Progenitor cell of endocrine pancreas (in vitro differentiated cells): ENCODE measurements around the gene UBB. TPM values are rescaled to one million over a fixed set of nuclear protein-coding genes. Genes with fewer than 3 reads are reported as not detected.

Experiments
- DNase-seq: peaks from one replicate; pipeline ENCODE4 v3.0.0; 2021; ENCODE audit warnings: low spot score; ENCODE audit not compliant: unreplicated experiment
- H3K27ac Mint-ChIP-seq: 2 replicates; pipeline ENCODE4 v1.8.0; 2021; ENCODE audit warnings: mild to moderate bottlenecking, moderate library complexity, mixed read lengths
- H3K27me3 Mint-ChIP-seq: 2 replicates; pipeline ENCODE4 v1.8.0; 2021; ENCODE audit warnings: mixed read lengths
- H3K36me3 Mint-ChIP-seq: 2 replicates; pipeline ENCODE4 v1.8.0; 2022; ENCODE audit warnings: mixed read lengths; ENCODE audit not compliant: insufficient read depth
- H3K4me1 Mint-ChIP-seq: 2 replicates; pipeline ENCODE4 v1.8.0; 2021; ENCODE audit warnings: low read depth, mixed read lengths
- H3K4me3 Mint-ChIP-seq: 2 replicates; pipeline ENCODE4 v1.8.0; 2021; ENCODE audit warnings: low read depth, mild to moderate bottlenecking, moderate library complexity, mixed read lengths
- H3K9me3 Mint-ChIP-seq: 2 replicates; pipeline ENCODE4 v1.8.0; 2021; ENCODE audit warnings: low read depth, mixed read lengths
- CTCF ChIP-seq: fragments of 200-600 bp; sonication (generic); IDR thresholded peaks from one replicate; pipeline ENCODE4 v1.5.0; 2021; ENCODE audit warnings: antibody characterized with exemption, mild to moderate bottlenecking; ENCODE audit not compliant: unreplicated experiment
- total RNA-seq: library from RNA; stranded (reverse); gene quantifications from 2 replicates; pipeline ENCODE4 v1.2.1, GENCODE V29; 2021

UBB gene
- total RNA-seq, 1 donor from 2014 or later = 1,477 TPM

- Mint-ChIP-seq H3K27me3 (no peaks in the 10 kb centered on the region), H3K4me3 (peak overlapping the region; percentile 95), H3K27ac (peak overlapping the region; percentile 100), H3K4me1 (peaks cover 12% of the 10 kb centered on the region), H3K36me3 (peaks cover 12% of the 10 kb centered on the region), H3K9me3 (no peaks in the 10 kb centered on the region)
- no peak for DNase-seq
- no peak for TF ChIP-seq CTCF
Observed at GRCh38 chr17:16351831-16352230, 29.1 kb upstream of the UBB start.

- peaks cover 12% of the 10 kb centered on the region for H3K36me3 Mint-ChIP-seq
- H3K27me3 Mint-ChIP-seq = no peaks in the 10 kb centered on the region
- H3K9me3 Mint-ChIP-seq = no peaks in the 10 kb centered on the region
- H3K27ac Mint-ChIP-seq = peak overlapping the region; percentile 100
- TF ChIP-seq CTCF = no peak
- peak; percentile 65 for DNase-seq
- peaks cover 12% of the 10 kb centered on the region for H3K4me1 Mint-ChIP-seq
- H3K4me3 Mint-ChIP-seq = peak overlapping the region; percentile 95
Observed at GRCh38 chr17:16352303-16352666, 28.6 kb upstream of the UBB start.

GRCh38 chr17:16352667-16353316 lies 28.1 kb upstream of the UBB start:
- peak; percentile 29 for DNase-seq
- TF ChIP-seq CTCF = no peak
- H3K27ac Mint-ChIP-seq = peak overlapping the region; percentile 100
- peaks cover 12% of the 10 kb centered on the region for H3K4me1 Mint-ChIP-seq
- peak overlapping the region; percentile 95 for H3K4me3 Mint-ChIP-seq
- H3K27me3 Mint-ChIP-seq = no peaks in the 10 kb centered on the region
- H3K36me3 Mint-ChIP-seq = peaks cover 9% of the 10 kb centered on the region
- no peaks in the 10 kb centered on the region for H3K9me3 Mint-ChIP-seq

GRCh38 chr17:16353317-16354174 lies 27.3 kb upstream of the UBB start, which contains the start of gene CENPV:
TSS of gene CENPV (minus strand) at chr17:16353469. CDS start at chr17:16353436, 33 bp downstream.
- DNase-seq = peak; percentile 63
- Mint-ChIP-seq H3K9me3 (no peaks in the 10 kb centered on the region), H3K36me3 (peaks cover 8% of the 10 kb centered on the region), H3K4me1 (peaks cover 12% of the 10 kb centered on the region), H3K4me3 (peak within 1 kb of the TSS; percentile 95), H3K27ac (peak within 1 kb of the TSS; percentile 100), H3K27me3 (no peaks in the 10 kb centered on the region)
- peak; percentile 34 for TF ChIP-seq CTCF

GRCh38 chr17:16354585-16354984 lies 26.3 kb upstream of the UBB start:
- DNase-seq = no peak
- Mint-ChIP-seq H3K36me3 (peaks cover 4% of the 10 kb centered on the region), H3K27ac (no peak overlapping the region)

More at GRCh38 chr17:16354585-16354984, 26.3 kb upstream of the UBB start:
- Mint-ChIP-seq H3K4me1 (peaks cover 12% of the 10 kb centered on the region), H3K27me3 (no peaks in the 10 kb centered on the region), H3K9me3 (no peaks in the 10 kb centered on the region), H3K4me3 (peak overlapping the region; percentile 74)
- TF ChIP-seq CTCF = no peak
